Mesodermal cell (in vitro differentiated cells): Measurements from ENCODE around the gene NEUROG2.
"Not testable (repeated sequence)": the region's sequence is repeated elsewhere in the genome, so short reads cannot be mapped to it uniquely, and the experiment has no call there.

Experiments
- H3K27ac ChIP-seq: 2 replicates; pipeline ENCODE4 v1.7.0; 2013; ENCODE audit warnings: mild to moderate bottlenecking, low read depth, low read length, moderate library complexity; ENCODE audit not compliant: severe bottlenecking
- H3K36me3 ChIP-seq: 2 replicates; pipeline ENCODE4 v1.7.1; 2013; ENCODE audit warnings: mild to moderate bottlenecking, low read length, moderate library complexity; ENCODE audit not compliant: control insufficient read depth, insufficient read depth
- H3K4me1 ChIP-seq: one replicate; pipeline ENCODE4 v1.7.1; 2013; ENCODE audit warnings: mild to moderate bottlenecking, low read length; ENCODE audit not compliant: insufficient read depth, control insufficient read depth, poor library complexity, severe bottlenecking
- H3K4me3 ChIP-seq: 2 replicates; pipeline ENCODE4 v1.7.0; 2013; ENCODE audit warnings: low read length, control low read depth, mild to moderate bottlenecking; ENCODE audit not compliant: insufficient read depth, poor library complexity, severe bottlenecking; ENCODE audit errors: extremely low read depth
- H3K9me3 ChIP-seq: 2 replicates; pipeline ENCODE4 v1.7.1; 2013; ENCODE audit warnings: mild to moderate bottlenecking, low read length, moderate library complexity; ENCODE audit not compliant: control insufficient read depth
- WGBS, 2 experiments: methylation state at CpG; one replicate each; pipeline ENCODE4 v1.1.5; 2013; ENCODE audit warnings: missing lambda C conversion rate in 2 of 2; ENCODE audit not compliant: insufficient coverage in 2 of 2; 5-methylcytosine and 5-hydroxymethylcytosine counted together

Gene NEUROG2

DNA sequence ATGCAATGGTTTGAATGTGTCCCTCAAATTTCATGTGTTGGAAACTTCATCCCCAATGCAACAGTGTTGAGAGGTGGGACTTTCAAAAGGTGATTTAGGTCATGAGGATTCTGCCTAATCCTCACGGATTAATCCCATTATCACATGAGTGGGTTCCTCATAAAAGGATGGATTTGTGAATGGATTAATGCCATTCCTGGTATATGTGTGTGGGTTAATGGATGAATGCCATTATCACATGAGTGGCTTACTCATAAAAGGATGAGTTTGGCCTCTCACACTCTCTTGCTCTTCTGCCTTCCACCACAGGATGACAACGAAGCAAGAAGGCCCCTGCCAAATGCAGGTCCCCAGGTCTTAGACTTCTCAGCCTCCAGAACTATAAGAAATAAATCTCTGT, 30.5 kb upstream of the NEUROG2 start:
- H3K9me3 ChIP-seq, result no peaks in the 10 kb centered on the region
- H3K4me3 ChIP-seq, result no peak overlapping the region
- H3K4me1 ChIP-seq, result no peaks in the 10 kb centered on the region
- 100% methylated on average over 1 of the region's 2 CpGs; no CpG with 5 or more reads in 1 of the 2 experiments for WGBS, 2 experiments
- H3K27ac ChIP-seq, result no peak overlapping the region
- no peaks in the 10 kb centered on the region for H3K36me3 ChIP-seq

DNA sequence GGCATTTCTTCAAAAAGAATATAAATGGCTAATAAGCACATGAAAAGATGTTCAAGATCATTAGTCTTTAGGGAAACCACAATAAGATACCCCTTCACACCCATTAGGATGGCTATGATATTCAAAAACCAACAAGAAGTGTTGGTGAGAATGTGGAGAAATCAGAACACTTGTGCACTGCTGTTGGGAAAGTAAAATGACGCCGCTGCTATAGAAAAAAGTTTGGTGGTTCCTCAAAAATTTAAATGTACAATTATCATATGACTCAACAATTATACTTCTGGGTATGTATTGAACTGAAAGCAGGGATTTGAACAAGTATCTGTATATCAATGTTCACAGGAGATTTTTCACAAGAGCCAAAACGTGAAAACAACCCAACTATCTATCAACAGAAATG, 29.4 kb upstream of the NEUROG2 start:
- H3K4me3 ChIP-seq, result no peak overlapping the region
- WGBS, 2 experiments, result no CpG with 5 or more reads among the region's 3 CpGs
- no peaks in the 10 kb centered on the region for H3K4me1 ChIP-seq
- H3K36me3 ChIP-seq, result no peaks in the 10 kb centered on the region
- no peak overlapping the region for H3K27ac ChIP-seq
- H3K9me3 ChIP-seq, result no peaks in the 10 kb centered on the region

DNA sequence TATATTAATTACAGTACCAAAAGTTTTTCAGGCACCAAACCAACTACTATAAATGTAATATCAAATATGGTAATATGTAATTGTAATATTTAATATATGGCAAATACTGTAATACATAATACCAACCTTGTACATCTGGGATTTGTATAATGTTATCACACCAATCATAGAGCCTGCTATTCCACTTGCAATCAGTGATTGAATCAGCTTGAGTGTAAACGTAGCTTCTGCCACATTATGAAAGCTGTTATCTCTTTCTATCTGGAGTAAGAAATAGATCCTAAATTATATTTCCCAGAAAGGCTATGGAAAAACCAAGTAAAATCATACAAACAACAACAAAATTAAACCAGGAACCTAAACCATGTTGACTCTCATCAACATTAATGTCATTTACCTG, 24.7 kb upstream of the NEUROG2 start:
- Histone ChIP-seq H3K4me3 (no peak overlapping the region), H3K27ac (no peak overlapping the region), H3K4me1 (no peaks in the 10 kb centered on the region), H3K9me3 (no peaks in the 10 kb centered on the region), H3K36me3 (no peaks in the 10 kb centered on the region)
- WGBS, 2 experiments, result no CpG with 5 or more reads among the region's 1 CpG

DNA sequence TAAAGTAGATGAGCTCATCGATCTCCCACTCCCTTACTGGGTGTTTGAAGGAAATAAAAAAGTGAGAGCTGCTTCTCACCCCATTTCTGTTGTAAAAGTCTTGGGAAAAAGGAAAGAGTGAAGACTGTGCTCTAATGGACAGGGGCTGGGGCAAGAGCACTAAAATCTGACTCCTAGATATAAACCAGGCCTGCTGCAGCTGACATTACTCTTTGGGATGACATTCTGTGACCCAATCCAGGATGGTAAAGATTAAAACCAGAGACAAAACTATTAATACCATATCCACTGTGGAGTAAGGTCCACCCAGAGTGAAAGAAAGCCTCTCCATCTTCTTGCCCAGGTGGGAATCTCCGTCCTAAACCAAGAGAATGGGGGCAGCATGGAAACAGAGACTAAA, 20.1 kb upstream of the NEUROG2 start:
- no peak overlapping the region for H3K27ac ChIP-seq
- H3K4me1 ChIP-seq, result peaks cover 5% of the 10 kb centered on the region
- WGBS, 2 experiments, result no CpG with 5 or more reads among the region's 2 CpGs
- no peaks in the 10 kb centered on the region for H3K9me3 ChIP-seq
- no peak overlapping the region for H3K4me3 ChIP-seq
- H3K36me3 ChIP-seq, result no peaks in the 10 kb centered on the region

DNA sequence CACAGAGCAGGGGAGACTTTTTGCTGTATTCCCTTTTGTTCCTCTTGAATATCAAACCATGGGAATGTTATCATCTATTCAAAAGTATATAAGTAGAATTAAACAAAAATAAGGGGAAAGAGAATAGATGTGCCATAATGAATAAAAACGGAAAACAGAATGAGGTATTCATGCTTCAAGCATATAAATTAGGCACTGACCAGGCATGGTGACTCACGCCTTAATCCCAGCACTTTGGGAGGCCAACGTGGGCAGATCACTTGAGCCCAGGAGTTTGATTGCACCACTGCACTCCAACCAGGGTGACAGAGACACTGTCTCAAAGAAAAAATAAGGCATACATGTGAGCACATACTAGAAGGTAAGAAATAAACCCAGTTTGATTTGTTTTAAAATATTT, 16.3 kb upstream of the NEUROG2 start:
- peaks cover 8% of the 10 kb centered on the region for H3K4me1 ChIP-seq
- no peak overlapping the region for H3K4me3 ChIP-seq
- H3K9me3 ChIP-seq, result no peaks in the 10 kb centered on the region
- WGBS, 2 experiments, result 72 to 83% methylated on average over 3 of the region's 3 CpGs
- H3K27ac ChIP-seq, result no peak overlapping the region
- no peaks in the 10 kb centered on the region for H3K36me3 ChIP-seq

DNA sequence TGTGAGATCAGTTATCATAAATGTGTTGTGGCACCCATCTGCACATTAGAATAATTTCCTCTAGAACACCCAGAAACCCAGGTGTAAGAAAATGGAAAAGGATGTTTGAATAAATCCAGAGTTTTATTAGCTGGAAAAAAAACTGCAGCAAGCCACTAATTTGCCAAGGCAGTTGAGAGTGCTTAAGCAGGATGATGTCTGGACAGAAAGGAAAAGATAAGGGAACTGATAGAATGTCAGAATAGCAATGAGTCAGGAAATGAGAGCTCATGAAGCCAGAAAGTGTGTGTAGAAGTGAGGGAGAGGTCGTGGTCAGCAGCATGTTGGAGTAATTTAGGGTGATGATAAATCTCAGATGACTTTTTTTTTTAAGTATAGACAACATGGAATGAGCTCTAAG, 15.2 kb upstream of the NEUROG2 start:
- H3K36me3 ChIP-seq, result no peaks in the 10 kb centered on the region
- no peak overlapping the region for H3K27ac ChIP-seq
- 30% methylated on average over 1 of the region's 1 CpG; no CpG with 5 or more reads in 1 of the 2 experiments for WGBS, 2 experiments
- H3K4me1 ChIP-seq, result peaks cover 8% of the 10 kb centered on the region
- H3K9me3 ChIP-seq, result no peaks in the 10 kb centered on the region
- no peak overlapping the region for H3K4me3 ChIP-seq

DNA sequence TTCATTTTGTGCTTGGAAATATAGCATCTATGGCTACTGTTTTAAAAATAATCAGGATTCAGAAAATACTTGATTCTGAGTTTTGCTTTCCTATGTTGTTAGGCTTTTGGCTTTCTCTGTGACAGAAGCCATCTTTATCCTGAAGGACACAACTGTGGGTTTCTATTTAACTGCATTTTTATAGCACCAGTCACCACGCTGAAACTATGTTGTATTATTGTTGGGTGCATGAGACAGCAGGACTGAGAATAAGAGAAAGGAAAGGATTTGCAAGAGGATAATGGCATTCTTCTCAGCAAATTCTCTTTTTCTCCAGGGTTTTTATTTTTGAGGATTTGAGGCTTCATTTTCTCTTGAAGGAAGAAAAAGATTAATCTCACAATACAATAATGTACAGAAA, 10.1 kb upstream of the NEUROG2 start:
- Histone ChIP-seq H3K9me3 (no peaks in the 10 kb centered on the region), H3K4me1 (peaks cover 3% of the 10 kb centered on the region), H3K4me3 (no peak overlapping the region), H3K36me3 (no peaks in the 10 kb centered on the region), H3K27ac (no peak overlapping the region)
- no CpG with 5 or more reads among the region's 1 CpG for WGBS, 2 experiments

DNA sequence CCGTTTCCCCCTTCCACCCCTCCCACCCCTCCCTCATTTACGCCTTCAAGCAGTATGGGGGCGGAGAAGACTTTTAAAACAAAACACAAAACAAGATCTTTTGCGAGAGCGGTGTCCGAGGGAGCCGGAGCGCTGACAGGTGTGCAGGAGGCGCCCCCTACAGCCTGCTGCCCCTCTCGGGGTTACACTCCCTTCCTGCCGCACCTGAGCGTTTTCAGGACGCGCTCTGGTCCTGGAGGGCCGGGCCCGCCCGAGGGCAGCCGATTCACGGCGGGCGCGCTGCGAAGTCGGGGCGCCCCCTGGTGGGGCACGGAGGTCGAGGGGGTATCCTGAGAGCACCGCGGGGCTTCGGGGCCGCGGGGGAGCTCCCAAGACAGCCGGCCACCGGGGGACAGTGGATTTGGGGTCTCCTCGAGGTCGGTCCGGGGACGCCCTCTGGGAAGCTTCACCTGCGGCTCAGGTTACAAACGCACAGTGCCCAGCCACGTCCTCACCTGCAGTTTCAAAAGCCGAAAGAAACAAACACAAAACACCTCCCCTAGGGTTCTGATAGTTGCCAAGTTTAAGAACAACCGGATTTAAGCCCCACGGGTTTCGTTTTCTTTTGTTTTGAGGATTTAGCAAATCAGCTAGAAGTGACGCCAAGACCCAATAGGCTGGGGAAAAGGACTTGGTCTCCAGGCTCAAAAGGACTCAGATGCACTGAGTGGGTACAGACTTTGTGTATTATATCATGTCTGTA, 8.0 kb upstream of the NEUROG2 start:
- Histone ChIP-seq H3K4me1 (no peaks in the 10 kb centered on the region), H3K9me3 (no peaks in the 10 kb centered on the region), H3K36me3 (no peaks in the 10 kb centered on the region), H3K27ac (no peak overlapping the region), H3K4me3 (peak overlapping the region; percentile 34)
- 0% methylated on average over 22 to 31 of the region's 46 CpGs for WGBS, 2 experiments

DNA sequence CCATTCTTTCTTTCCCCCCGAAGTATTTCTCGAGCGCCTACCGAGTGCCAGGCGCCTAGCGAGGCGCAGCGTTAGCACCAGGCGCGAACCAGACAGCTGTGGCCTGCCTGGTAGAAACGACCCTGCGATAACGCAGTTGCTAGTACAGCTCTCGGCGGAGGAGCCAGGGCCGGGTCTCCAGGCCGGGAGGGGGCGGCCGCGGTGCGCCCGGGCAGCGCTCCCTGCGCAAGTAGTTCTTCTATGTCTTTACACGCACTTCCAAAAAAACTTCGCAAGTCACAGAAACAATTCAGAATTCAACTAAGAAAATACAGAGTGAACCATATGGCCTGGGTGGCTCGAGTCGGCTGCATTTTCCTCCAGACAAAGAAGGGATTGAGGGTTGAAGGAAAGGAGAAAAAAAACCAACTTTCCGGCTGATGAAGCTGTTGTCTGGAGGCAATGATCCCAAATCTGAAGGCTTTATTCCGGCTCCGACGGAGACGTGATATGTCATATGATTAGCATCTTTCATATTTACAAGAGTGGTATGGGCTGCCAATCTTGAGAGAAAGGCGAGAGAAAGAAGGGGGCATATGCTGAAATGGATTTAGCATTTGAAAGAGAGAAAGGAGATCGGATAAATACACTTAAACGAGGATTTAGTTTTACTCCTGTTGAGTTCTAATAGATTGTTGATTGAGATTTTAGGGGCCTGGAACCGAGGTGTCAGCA, 7.2 kb upstream of the NEUROG2 start:
- no peaks in the 10 kb centered on the region for H3K4me1 ChIP-seq
- 1 to 2% methylated on average over 14 to 22 of the region's 37 CpGs for whole genome bisulfite sequencing, 2 experiments
- no peak overlapping the region for H3K27ac ChIP-seq
- H3K4me3 ChIP-seq, result peak overlapping the region; percentile 34
- H3K36me3 ChIP-seq, result no peaks in the 10 kb centered on the region
- no peaks in the 10 kb centered on the region for H3K9me3 ChIP-seq

DNA sequence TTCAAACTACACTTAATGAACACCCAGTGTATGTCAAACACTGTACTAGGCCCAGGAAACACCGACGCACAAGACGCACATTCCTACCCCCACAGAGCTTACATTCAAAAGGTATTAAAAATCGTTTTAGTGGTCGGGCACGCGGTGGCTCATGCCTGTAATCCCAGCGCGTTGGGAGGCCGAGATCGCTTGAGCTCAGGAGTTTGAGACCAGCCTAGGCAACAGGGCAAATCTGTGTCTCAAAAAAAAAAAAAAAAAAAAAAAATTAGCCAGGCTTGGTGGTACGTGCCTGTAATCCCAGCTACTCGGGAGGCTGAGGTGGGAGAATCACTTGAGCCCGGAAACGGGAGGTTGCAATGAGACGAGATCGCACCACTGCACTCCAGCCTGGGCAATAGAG, 6.5 kb upstream of the NEUROG2 start:
- not testable (repeated sequence) for H3K27ac ChIP-seq, H3K36me3 ChIP-seq, H3K9me3 ChIP-seq, H3K4me1 ChIP-seq, H3K4me3 ChIP-seq
- WGBS, 2 experiments, result 10 to 21% methylated on average over 6 to 12 of the region's 17 CpGs
